Spleen (tissue), 7 donors: ENCODE results near the gene BIN1.

ENCODE experiments used
- CTCF ChIP-seq, 11 experiments: fragments of 200-600 bp in 7 of 11; fragments of 450-650 bp in 4 of 11; sonication (generic) in 4 of 11; IDR thresholded peaks in 8 of 11; conservative IDR thresholded peaks in 3 of 11; 1 replicate in 7 of 11; 2 replicates in 4 of 11; pipeline versions ENCODE4 v1.4.0 to v1.8.0; 2016 to 2021; ENCODE audit warnings: antibody characterized with exemption in 11 of 11, inconsistent platforms in 4 of 11, mild to moderate bottlenecking in 1 of 11
- POLR2A ChIP-seq, 3 donors: fragments of 450-650 bp; IDR thresholded peaks; one replicate each; pipeline ENCODE4 v1.5.1; 2017; ENCODE audit warnings: antibody characterized with exemption in 3 of 3, mild to moderate bottlenecking in 1 of 3
- POLR2AphosphoS5 ChIP-seq, 3 donors: sonication (generic); formaldehyde crosslinking; IDR thresholded peaks; one replicate each; pipeline ENCODE4 v1.5.1; 2017; ENCODE audit warnings: antibody characterized with exemption in 3 of 3
- donor health status: DM: no; HTN: no; CAD: no; lungs with moderate emphysema.
- donor health status: DM: no; HTN: no; CAD: no.
- donor health status: DM: no; HTN: no; CAD: no.

- TF ChIP-seq CTCF (IDR thresholded peaks at IDR 0.05 in 8 of 11, conservative IDR thresholded peaks at IDR 0.05 in 3 of 11) (no peak), POLR2AphosphoS5 (IDR thresholded peaks at IDR 0.05) (no peak), POLR2A (IDR thresholded peaks at IDR 0.05) (no peak)
Observed at GRCh38 chr2:127108090-127108523, 1.2 kb upstream of the BIN1 start.
